Measurements from ENCODE around the gene IL37. TPM values are rescaled to one million over a fixed set of nuclear protein-coding genes. Genes with fewer than 3 reads are reported as not detected.

IL37 gene
- total RNA-seq, 1 experiment from 2014 or later: not detected

DNA sequence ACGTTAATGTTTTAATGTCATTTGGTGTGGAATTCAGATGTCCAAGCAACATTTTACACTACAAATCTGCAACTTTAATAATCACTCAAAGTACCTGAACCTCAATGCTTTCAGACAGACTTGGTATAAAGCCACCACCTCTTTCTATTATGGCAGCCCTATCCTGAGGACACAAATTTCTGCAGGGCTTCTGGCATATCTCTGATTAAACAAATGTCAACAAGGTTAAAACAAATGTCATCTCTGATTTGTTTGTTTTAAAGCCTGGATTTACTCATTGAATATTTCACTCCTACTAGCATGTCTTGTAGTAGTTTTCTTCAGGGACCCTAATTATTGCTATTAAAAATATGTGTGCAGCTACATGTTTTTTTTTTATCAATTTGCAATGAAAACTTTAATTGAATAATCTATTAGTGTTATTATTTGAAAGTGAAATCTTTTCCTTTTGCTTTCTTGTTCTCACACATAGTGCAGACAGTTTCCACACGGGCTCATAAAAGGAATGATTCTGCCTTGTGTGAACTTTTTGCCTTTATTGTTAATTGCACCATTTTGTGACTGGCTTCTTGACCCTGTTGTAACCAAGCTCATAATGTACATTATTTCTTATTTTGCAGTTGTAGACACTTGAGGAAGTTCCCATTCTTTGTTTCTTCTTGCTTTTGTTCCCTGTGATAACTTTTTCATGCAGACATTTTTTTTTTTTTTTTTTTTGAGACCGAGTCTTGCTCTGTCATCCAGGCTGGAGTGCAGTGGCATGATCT, 30.1 kb downstream of the IL37 start:
- Histone ChIP-seq H4K5ac (ENCODE audit: insufficient read length, low read depth, low read length) (no peak overlapping the region), H4K20me1 (ENCODE audit: control insufficient read depth, insufficient read depth, insufficient read length) (no peaks in the 10 kb centered on the region), H2BK5ac (ENCODE audit: insufficient read length, low read length) (no peak overlapping the region), H2BK120ac (ENCODE audit: low read depth, low read length, poor library complexity, severe bottlenecking) (no peak overlapping the region), H2BK12ac (ENCODE audit: insufficient read length, low read depth, low read length) (no peak overlapping the region), H3K23me2 (ENCODE audit: insufficient read length, low read depth, low read length, poor library complexity, severe bottlenecking) (no peaks in the 10 kb centered on the region), H3K4ac (ENCODE audit: low read depth, low read length) (no peak overlapping the region), H3K14ac (ENCODE audit: insufficient read depth, low read length) (no peak overlapping the region), H2AFZ (ENCODE audit: low read length) (no peak overlapping the region), H3K9ac (ENCODE audit: extremely low read depth, insufficient read length, low read length) (no peak overlapping the region), H3K9me3 (ENCODE audit: control insufficient read depth, low read depth, low read length) (peaks cover 3% of the 10 kb centered on the region), H3K79me1 (ENCODE audit: insufficient read depth, low read depth, low read length, poor library complexity, severe bottlenecking) (no peaks in the 10 kb centered on the region), H3K4me2 (ENCODE audit: insufficient read depth, insufficient read length, low read length) (no peak overlapping the region), H3K18ac (ENCODE audit: insufficient read length, low read depth, low read length) (no peak overlapping the region), H3K23ac (ENCODE audit: insufficient read length, low read depth, low read length) (no peak overlapping the region), H2BK15ac (ENCODE audit: low read depth, low read length) (no peak overlapping the region), H4K91ac (ENCODE audit: insufficient read length, low read depth, low read length) (no peak overlapping the region), H3K56ac (ENCODE audit: insufficient read length, low read depth, low read length) (no peak overlapping the region), H3K27me3 (ENCODE audit: insufficient read depth, low read length) (peaks cover 2% of the 10 kb centered on the region; the same call in 1 of the 2 replicates), H3T11ph (ENCODE audit: low read length) (no peak overlapping the region), H3K27ac (ENCODE audit: insufficient read length, low read depth, low read length) (no peak overlapping the region), H4K8ac (replicated peaks; ENCODE audit: insufficient read length, low read depth, low read length) (no peak overlapping the region), H2AK5ac (ENCODE audit: insufficient read length, low read length) (no peak overlapping the region), H3K4me1 (ENCODE audit: insufficient read depth, low read length) (no peaks in the 10 kb centered on the region), H3K79me2 (ENCODE audit: insufficient read depth, low read length) (no peaks in the 10 kb centered on the region), H2BK20ac (ENCODE audit: low read depth, low read length, poor library complexity, severe bottlenecking) (no peak overlapping the region)
- H3K27me3 Mint-ChIP-seq (ENCODE audit: low read depth): peaks cover 18% of the 10 kb centered on the region
- no CpG with 5 or more reads among the region's 3 CpGs for WGBS (ENCODE audit: extremely low coverage, insufficient read length, low lambda C conversion rate)
- no peaks in the 10 kb centered on the region for H3K4me1 Mint-ChIP-seq
- H3K36me3 Mint-ChIP-seq (ENCODE audit: insufficient read depth in 1 of 3, low read depth in 3 of 3): no peaks in the 10 kb centered on the region
- no peak overlapping the region for H3K4me3 Mint-ChIP-seq
- no peak for DNase-seq
- H3K27ac Mint-ChIP-seq: no peak overlapping the region; a peak in 1 of 7 replicates
- TF ChIP-seq, protein P1, sequence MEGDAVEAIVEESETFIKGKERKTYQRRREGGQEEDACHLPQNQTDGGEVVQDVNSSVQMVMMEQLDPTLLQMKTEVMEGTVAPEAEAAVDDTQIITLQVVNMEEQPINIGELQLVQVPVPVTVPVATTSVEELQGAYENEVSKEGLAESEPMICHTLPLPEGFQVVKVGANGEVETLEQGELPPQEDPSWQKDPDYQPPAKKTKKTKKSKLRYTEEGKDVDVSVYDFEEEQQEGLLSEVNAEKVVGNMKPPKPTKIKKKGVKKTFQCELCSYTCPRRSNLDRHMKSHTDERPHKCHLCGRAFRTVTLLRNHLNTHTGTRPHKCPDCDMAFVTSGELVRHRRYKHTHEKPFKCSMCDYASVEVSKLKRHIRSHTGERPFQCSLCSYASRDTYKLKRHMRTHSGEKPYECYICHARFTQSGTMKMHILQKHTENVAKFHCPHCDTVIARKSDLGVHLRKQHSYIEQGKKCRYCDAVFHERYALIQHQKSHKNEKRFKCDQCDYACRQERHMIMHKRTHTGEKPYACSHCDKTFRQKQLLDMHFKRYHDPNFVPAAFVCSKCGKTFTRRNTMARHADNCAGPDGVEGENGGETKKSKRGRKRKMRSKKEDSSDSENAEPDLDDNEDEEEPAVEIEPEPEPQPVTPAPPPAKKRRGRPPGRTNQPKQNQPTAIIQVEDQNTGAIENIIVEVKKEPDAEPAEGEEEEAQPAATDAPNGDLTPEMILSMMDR (conservative IDR thresholded peaks at IDR 0.05): no peak
- H3K9me3 Mint-ChIP-seq: peaks cover 0 to 7% of the 10 kb centered on the region in 2 experiments; a peak in 3 of 5 replicates

Data from H9 (cell line).